Measurements from ENCODE around the gene C1QL1. TPM values are rescaled to one million over a fixed set of nuclear protein-coding genes. Genes with fewer than 3 reads are reported as not detected.

Gene C1QL1
- total RNA-seq, 2 donors from 2014 or later: 1.6 to 3.6 TPM

DNA sequence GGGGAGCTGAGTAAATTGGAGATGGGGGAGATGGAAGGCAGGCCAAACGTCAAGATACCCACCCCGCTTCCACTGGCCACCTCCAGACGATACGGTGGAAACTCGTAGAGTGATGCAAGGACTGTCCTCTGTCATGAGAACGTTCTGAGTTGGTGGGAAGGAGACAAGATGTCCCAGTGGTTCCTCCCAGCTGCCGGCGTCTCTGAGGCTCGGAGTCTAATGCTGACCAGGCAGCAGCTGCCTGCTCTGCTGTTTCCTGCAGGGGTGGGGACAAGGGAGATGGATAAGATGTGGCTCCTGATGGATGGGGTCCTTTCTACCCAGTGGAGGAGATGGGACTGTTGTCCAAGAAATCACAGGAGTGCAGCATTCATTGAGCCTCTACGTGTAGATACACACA, 28.2 kb upstream of the C1QL1 start:
- no peak for DNase-seq (ENCODE audit: low spot score)

DNA sequence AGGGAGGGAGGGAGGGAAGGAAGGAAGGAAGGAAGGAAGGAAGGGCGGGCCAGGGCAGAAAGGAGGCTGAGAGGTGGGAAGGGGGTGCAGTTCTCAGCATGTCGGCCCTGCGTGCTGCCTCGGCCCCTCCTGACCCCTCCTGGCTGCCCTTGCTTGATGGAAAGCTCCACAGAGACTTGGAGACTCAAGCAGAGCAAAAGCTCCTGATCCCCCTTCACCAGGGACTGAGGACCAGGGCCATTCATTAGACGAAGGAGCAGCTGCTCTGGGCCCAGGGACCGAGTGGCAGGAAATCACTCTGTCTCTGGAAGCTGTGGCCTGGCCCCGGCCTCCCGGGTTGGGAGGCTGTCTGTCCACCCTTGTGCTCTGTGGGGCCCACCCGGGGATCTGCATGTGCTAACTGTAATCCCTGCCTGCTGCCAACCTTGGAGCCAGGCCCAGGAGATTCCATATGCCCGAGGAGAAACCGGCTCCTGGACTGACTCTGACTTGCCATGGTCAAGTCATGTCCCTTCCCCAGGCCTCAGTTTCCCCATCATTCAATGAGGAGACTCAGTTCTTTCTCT, 27.4 kb upstream of the C1QL1 start:
- Histone ChIP-seq H3K36me3 (no peaks in the 10 kb centered on the region), H3K4me3 (no peak overlapping the region), H3K27ac (no peak overlapping the region), H3K27me3 (no peaks in the 10 kb centered on the region), H3K4me1 (no peaks in the 10 kb centered on the region), H3K9me3 (peaks cover 0 to 7% of the 10 kb centered on the region in 2 donors)
- TF ChIP-seq, protein P1, sequence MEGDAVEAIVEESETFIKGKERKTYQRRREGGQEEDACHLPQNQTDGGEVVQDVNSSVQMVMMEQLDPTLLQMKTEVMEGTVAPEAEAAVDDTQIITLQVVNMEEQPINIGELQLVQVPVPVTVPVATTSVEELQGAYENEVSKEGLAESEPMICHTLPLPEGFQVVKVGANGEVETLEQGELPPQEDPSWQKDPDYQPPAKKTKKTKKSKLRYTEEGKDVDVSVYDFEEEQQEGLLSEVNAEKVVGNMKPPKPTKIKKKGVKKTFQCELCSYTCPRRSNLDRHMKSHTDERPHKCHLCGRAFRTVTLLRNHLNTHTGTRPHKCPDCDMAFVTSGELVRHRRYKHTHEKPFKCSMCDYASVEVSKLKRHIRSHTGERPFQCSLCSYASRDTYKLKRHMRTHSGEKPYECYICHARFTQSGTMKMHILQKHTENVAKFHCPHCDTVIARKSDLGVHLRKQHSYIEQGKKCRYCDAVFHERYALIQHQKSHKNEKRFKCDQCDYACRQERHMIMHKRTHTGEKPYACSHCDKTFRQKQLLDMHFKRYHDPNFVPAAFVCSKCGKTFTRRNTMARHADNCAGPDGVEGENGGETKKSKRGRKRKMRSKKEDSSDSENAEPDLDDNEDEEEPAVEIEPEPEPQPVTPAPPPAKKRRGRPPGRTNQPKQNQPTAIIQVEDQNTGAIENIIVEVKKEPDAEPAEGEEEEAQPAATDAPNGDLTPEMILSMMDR (IDR thresholded peaks at IDR 0.05): no peak
- DNase-seq (ENCODE audit: low spot score): no peak

More for the DNA sequence above, 28.2 kb upstream of the C1QL1 start:
- Histone ChIP-seq H3K4me1 (no peaks in the 10 kb centered on the region), H3K9me3 (peaks cover 0 to 7% of the 10 kb centered on the region in 2 donors), H3K27ac (no peak overlapping the region), H3K4me3 (no peak overlapping the region), H3K36me3 (no peaks in the 10 kb centered on the region), H3K27me3 (no peaks in the 10 kb centered on the region)
- TF ChIP-seq, protein P1 (IDR thresholded peaks at IDR 0.05): no peak

DNA sequence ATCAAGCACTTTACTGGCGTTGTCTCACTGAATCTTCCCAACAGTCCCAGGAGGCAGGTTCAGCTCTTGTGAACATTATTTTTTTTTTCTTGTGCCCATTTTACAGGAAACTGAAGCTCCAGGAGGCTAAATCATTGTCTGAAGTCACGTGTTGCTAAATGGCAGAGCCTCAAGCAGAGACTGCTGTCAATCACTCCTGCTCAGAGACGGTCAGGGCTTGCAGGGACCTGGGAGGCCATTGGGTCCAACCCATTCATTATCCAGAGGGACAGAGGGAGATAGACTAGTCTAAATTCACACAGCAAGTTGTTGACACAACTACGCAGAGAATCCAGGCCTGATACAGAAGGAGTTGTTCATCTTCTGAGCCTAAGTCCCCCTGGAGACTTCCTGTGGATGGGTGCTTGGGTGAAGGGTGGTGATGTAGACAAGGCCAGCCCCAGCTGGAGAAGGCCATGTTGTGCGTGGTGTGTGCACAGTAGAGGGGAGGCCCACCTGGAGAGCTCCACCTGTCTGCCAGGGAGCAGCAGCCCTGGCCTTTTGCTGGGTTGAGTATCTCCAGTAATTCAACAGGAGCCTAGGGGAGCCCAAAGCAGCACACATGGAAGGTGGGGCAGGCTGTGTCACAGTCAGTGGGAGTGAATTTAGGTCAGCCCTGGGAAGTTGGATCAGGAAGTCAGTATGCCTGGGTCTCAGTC, 24.3 kb upstream of the C1QL1 start:
- no peaks in the 10 kb centered on the region for H3K36me3 ChIP-seq
- no peak for DNase-seq (ENCODE audit: low spot score)
- H3K4me3 ChIP-seq: no peak overlapping the region
- no peaks in the 10 kb centered on the region for H3K9me3 ChIP-seq
- no peaks in the 10 kb centered on the region for H3K27me3 ChIP-seq
- TF ChIP-seq, protein P1 (IDR thresholded peaks at IDR 0.05): no peak
- no peaks in the 10 kb centered on the region for H3K4me1 ChIP-seq
- no peak overlapping the region for H3K27ac ChIP-seq

DNA sequence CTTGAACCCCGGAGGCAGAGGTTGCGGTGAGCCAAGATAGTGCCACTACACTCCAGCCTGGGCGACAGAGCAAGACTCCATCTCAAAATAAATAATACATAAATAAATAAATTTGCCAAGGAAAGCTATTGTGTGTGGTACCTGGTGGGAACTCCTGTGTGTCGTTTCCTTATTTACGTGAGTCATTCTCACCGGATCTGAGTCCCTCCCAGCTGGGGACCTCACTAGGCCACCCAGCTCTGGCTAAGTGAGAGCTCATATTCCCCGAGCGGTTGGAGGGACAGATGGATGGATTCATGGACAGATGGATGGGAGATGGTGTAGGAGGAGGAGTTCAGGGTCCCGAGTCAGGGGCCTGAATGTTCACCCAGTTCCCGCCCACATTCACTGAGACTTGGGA, 22.9 kb upstream of the C1QL1 start:
- no peaks in the 10 kb centered on the region for H3K4me1 ChIP-seq
- no peaks in the 10 kb centered on the region for H3K9me3 ChIP-seq
- H3K27ac ChIP-seq: no peak overlapping the region
- H3K4me3 ChIP-seq: no peak overlapping the region
- no peaks in the 10 kb centered on the region for H3K27me3 ChIP-seq
- no peaks in the 10 kb centered on the region for H3K36me3 ChIP-seq
- no peak for DNase-seq (ENCODE audit: low spot score)
- TF ChIP-seq, protein P1 (IDR thresholded peaks at IDR 0.05): no peak

DNA sequence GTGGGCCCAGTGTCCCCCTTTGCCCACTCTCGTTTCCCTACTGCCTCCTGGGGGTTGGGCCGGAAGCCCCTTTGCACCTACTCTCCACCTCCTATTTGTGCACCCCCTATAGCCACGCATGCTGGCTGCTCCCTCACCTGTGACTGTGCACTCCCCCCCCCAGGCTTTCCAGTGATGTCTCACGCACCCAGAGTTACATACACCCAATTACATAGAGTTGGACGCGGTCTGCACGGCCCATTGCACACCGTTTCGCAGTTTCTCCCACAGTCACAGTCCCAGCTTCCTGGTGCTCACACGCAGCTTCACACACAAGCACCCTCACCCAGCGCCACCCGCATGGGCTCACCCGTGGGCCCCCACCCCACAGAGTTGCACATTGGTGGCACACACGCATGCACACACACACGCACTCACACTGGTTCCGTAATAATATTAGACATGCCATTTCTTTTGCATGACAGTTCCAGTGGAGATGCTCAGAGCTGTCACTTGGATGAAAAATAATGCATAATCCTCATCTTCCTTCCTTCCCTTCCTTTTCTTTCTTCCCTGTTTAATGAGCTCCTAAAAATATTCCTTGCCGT, 21.5 kb upstream of the C1QL1 start:
- Histone ChIP-seq H3K4me1 (no peaks in the 10 kb centered on the region), H3K4me3 (no peak overlapping the region), H3K27ac (no peak overlapping the region), H3K27me3 (no peaks in the 10 kb centered on the region), H3K9me3 (no peaks in the 10 kb centered on the region), H3K36me3 (no peaks in the 10 kb centered on the region)
- TF ChIP-seq, protein P1 (IDR thresholded peaks at IDR 0.05): no peak
- DNase-seq (ENCODE audit: low spot score): no peak
